Measurements from ENCODE around the gene JAZF1.

The JAZF1 gene

GRCh38 chr7:28069807-28070206 lies 110.8 kb downstream of the JAZF1 start:
- DNase-seq = no peak

GRCh38 chr7:28069388-28069787 lies 111.2 kb downstream of the JAZF1 start:
- DNase-seq = no peak

GRCh38 chr7:28068811-28069216 lies 111.8 kb downstream of the JAZF1 start:
- no peak for DNase-seq

GRCh38 chr7:28067171-28067570 lies 113.4 kb downstream of the JAZF1 start:
- DNase-seq = no peak

- no peak for DNase-seq
Measured at GRCh38 chr7:28065721-28066285, 114.8 kb downstream of the JAZF1 start.

- DNase-seq = no peak
Measured at GRCh38 chr7:28065308-28065707, 115.3 kb downstream of the JAZF1 start.

- no peak for DNase-seq
Measured at GRCh38 chr7:28064437-28064836, 116.2 kb downstream of the JAZF1 start.

GRCh38 chr7:28062197-28062991 lies 118.2 kb downstream of the JAZF1 start:
- peak; percentile 72 for DNase-seq

- no peak for DNase-seq
Measured at GRCh38 chr7:28061824-28062196, 118.8 kb downstream of the JAZF1 start.

GRCh38 chr7:28060371-28060950 lies 120.1 kb downstream of the JAZF1 start:
- DNase-seq = no peak

GRCh38 chr7:28055161-28055544 lies 125.4 kb downstream of the JAZF1 start:
- DNase-seq = no peak

GRCh38 chr7:28054531-28055160 lies 125.9 kb downstream of the JAZF1 start:
- peak; percentile 4 for DNase-seq

GRCh38 chr7:28052933-28053332 lies 127.7 kb downstream of the JAZF1 start:
- no peak for DNase-seq

GRCh38 chr7:28048694-28049093 lies 131.9 kb downstream of the JAZF1 start:
- no peak for DNase-seq

GRCh38 chr7:28046035-28046434 lies 134.6 kb downstream of the JAZF1 start:
- no peak for DNase-seq

- DNase-seq = no peak
Measured at GRCh38 chr7:28045592-28045991, 135.0 kb downstream of the JAZF1 start.

- no peak for DNase-seq
Measured at GRCh38 chr7:28044825-28045224, 135.8 kb downstream of the JAZF1 start.

GRCh38 chr7:28042721-28043120 lies 137.9 kb downstream of the JAZF1 start:
- DNase-seq = no peak

GRCh38 chr7:28041508-28042314 lies 138.9 kb downstream of the JAZF1 start:
- no peak for DNase-seq

GRCh38 chr7:28038175-28038797 lies 142.3 kb downstream of the JAZF1 start:
- no peak for DNase-seq

- peak; percentile 30 for DNase-seq
Measured at GRCh38 chr7:28037220-28038010, 143.2 kb downstream of the JAZF1 start.

GRCh38 chr7:28036696-28037095 lies 143.9 kb downstream of the JAZF1 start:
- no peak for DNase-seq

All from GDM1 (cell line).